Measurements from ENCODE around the gene TRIM22. TPM values are rescaled to one million over a fixed set of nuclear protein-coding genes. Genes with fewer than 3 reads are reported as not detected.

Gene TRIM22
- total RNA-seq, 4 donors from 2014 or later, result 27.1 to 46.6 (median 36.7) TPM

- 60% methylated on average over 3 of the region's 3 CpGs for whole genome bisulfite sequencing
- no peak for TF ChIP-seq EP300 (IDR thresholded peaks at IDR 0.05)
- no peak for TF ChIP-seq POLR2A (IDR thresholded peaks at IDR 0.05; ENCODE audit: low read depth)
- no peak for TF ChIP-seq POLR2AphosphoS5 (IDR thresholded peaks at IDR 0.05)
- TF ChIP-seq CTCF (IDR thresholded peaks at IDR 0.05), result no peak
- no peak overlapping the region for H3K27ac ChIP-seq (replicated peaks in 1 of 4)
- H3K27me3 ChIP-seq, result no peaks in the 10 kb centered on the region
- H3K9me3 ChIP-seq, result no peaks in the 10 kb centered on the region
- peaks cover 7 to 73% (median 25%) of the 10 kb centered on the region in 4 donors for H3K36me3 ChIP-seq
- intact Hi-C loops (cut with DNase I), result no loop called here
- no peak overlapping the region for H3K4me3 ChIP-seq
- peaks cover 0 to 3% (median under 1%) of the 10 kb centered on the region in 4 donors for H3K4me1 ChIP-seq
- DNase-seq (ENCODE audit: extremely low spot score), result no peak
Observed at GRCh38 chr11:5701055-5701577, 11.5 kb downstream of the TRIM22 start.

- Histone ChIP-seq H3K27ac (replicated peaks in 1 of 4) (no peak overlapping the region), H3K4me1 (no peaks in the 10 kb centered on the region), H3K36me3 (peaks cover 0 to 71% (median 24%) of the 10 kb centered on the region in 4 donors), H3K27me3 (no peaks in the 10 kb centered on the region), H3K9me3 (no peaks in the 10 kb centered on the region), H3K4me3 (no peak overlapping the region)
- intact Hi-C loops (cut with DNase I), result no loop called here
- DNase-seq (ENCODE audit: extremely low spot score), result no peak
- TF ChIP-seq CTCF (IDR thresholded peaks at IDR 0.05), result no peak
- TF ChIP-seq POLR2A (IDR thresholded peaks at IDR 0.05; ENCODE audit: low read depth), result no peak
- TF ChIP-seq EP300 (IDR thresholded peaks at IDR 0.05), result no peak
- no peak for TF ChIP-seq POLR2AphosphoS5 (IDR thresholded peaks at IDR 0.05)
- whole genome bisulfite sequencing, result 88% methylated on average over 2 of the region's 2 CpGs
Observed at GRCh38 chr11:5703741-5704536, 14.3 kb downstream of the TRIM22 start.

- intact Hi-C loops (cut with DNase I), result no loop called here
- no peaks in the 10 kb centered on the region for H3K4me1 ChIP-seq
- TF ChIP-seq EP300 (IDR thresholded peaks at IDR 0.05), result no peak
- TF ChIP-seq POLR2AphosphoS5 (IDR thresholded peaks at IDR 0.05), result no peak
- TF ChIP-seq POLR2A (IDR thresholded peaks at IDR 0.05; ENCODE audit: low read depth), result no peak
- TF ChIP-seq CTCF (IDR thresholded peaks at IDR 0.05), result no peak
- 94% methylated on average over 4 of the region's 4 CpGs for WGBS
- no peak overlapping the region for H3K4me3 ChIP-seq
- H3K27ac ChIP-seq (replicated peaks in 1 of 4), result no peak overlapping the region
- no peak for DNase-seq (ENCODE audit: extremely low spot score)
- peaks cover 0 to 79% (median 32%) of the 10 kb centered on the region in 4 donors for H3K36me3 ChIP-seq
- H3K27me3 ChIP-seq, result no peaks in the 10 kb centered on the region
- H3K9me3 ChIP-seq, result no peaks in the 10 kb centered on the region
Observed at GRCh38 chr11:5705688-5706087, 16.1 kb downstream of the TRIM22 start.

GRCh38 chr11:5712507-5712906, 22.9 kb downstream of the TRIM22 start:
- H3K36me3 ChIP-seq, result peaks cover 0 to 29% (median 22%) of the 10 kb centered on the region in 4 donors
- H3K27me3 ChIP-seq, result no peaks in the 10 kb centered on the region
- TF ChIP-seq CTCF (IDR thresholded peaks at IDR 0.05) (peak; percentile 20 to 45 (median 30)), POLR2A (IDR thresholded peaks at IDR 0.05; ENCODE audit: low read depth) (no peak)
- intact Hi-C loops (cut with DNase I), result no loop called here
- DNase-seq (ENCODE audit: extremely low spot score), result no peak
- 46% methylated on average over 1 of the region's 1 CpG for WGBS
- no peaks in the 10 kb centered on the region for H3K4me1 ChIP-seq
- H3K4me3 ChIP-seq, result no peak overlapping the region
- H3K9me3 ChIP-seq, result no peaks in the 10 kb centered on the region
- H3K27ac ChIP-seq (replicated peaks in 1 of 4), result no peak overlapping the region

All from esophagus muscularis mucosa (tissue), 4 donors.